Colonic mucosa (tissue), 4 donors: ENCODE results near the gene GAD1. TPM values are rescaled to one million over a fixed set of nuclear protein-coding genes. Genes with fewer than 3 reads are reported as not detected.
A peak's percentile ranks its signal among the peaks of the same experiment; 100 is the strongest.

Source experiments
- DNase-seq: peaks from one replicate; pipeline ENCODE4 v3.0.0-alpha.2; 2020
- H3K27ac ChIP-seq: fragments of 200-600 bp; one replicate; pipeline ENCODE4 v1.8.0; 2021
- H3K27me3 ChIP-seq: fragments of 200-600 bp; one replicate; pipeline ENCODE4 v1.8.0; 2021
- H3K36me3 ChIP-seq: fragments of 200-600 bp; one replicate; pipeline ENCODE4 v1.8.0; 2021
- H3K4me1 ChIP-seq: fragments of 200-600 bp; one replicate; pipeline ENCODE4 v1.8.0; 2021; ENCODE audit warnings: mild to moderate bottlenecking
- H3K4me3 ChIP-seq: fragments of 200-600 bp; one replicate; pipeline ENCODE4 v1.8.0; 2021
- H3K9ac ChIP-seq, 2 donors: one replicate each; pipeline ENCODE4 v1.7.0; 2013; ENCODE audit warnings: control low read depth in 2 of 2, low read depth in 2 of 2, low read length in 2 of 2
- H3K9me3 ChIP-seq: fragments of 200-600 bp; one replicate; pipeline ENCODE4 v1.8.0; 2021
- CTCF ChIP-seq: fragments of 200-600 bp; IDR thresholded peaks from one replicate; pipeline ENCODE4 v1.8.0; 2022; ENCODE audit warnings: antibody characterized with exemption, mild to moderate bottlenecking
- intact Hi-C: fragments of 100-400 bp; cut with DNase I; formaldehyde crosslinking; loops from one replicate; pipeline ENCODE4 v1.14.1; 2022
- total RNA-seq, 2 donors: library from RNA; stranded (reverse); fragmentation: NEBNext Ultra II Directional in 1 of 2; extraction: Animal tissue kit (Norgen Biotek cat#: 25700) in 1 of 2; gene quantifications; one replicate each; pipeline ENCODE4 v1.2.1, GENCODE V29; 2021
- donor health status: healthy.
- donor health status: DM: no; HTN: no; CAD: no.
- donor health status: DM: no; HTN: no; CAD: no.

GAD1 gene
- total RNA-seq: under 1 TPM in 1 of 2 donors, not detected in 1; 0.10 TPM

DNA sequence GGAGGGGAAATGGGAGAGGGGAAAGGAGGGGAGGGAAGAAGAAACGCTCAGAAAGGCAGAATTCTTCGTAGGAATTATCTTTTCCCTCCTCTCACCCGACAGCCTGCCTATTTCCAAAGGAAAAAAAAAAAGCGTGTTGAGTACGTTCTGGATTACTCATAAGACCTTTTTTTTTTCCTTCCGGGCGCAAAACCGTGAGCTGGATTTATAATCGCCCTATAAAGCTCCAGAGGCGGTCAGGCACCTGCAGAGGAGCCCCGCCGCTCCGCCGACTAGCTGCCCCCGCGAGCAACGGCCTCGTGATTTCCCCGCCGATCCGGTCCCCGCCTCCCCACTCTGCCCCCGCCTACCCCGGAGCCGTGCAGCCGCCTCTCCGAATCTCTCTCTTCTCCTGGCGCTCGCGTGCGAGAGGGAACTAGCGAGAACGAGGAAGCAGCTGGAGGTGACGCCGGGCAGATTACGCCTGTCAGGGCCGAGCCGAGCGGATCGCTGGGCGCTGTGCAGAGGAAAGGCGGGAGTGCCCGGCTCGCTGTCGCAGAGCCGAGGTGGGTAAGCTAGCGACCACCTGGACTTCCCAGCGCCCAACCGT is at the start of gene GAD1:
TSS of gene GAD1 (plus strand) at position 384 of the 589 bp plus-strand sequence. CDS start 1,705 bp downstream, outside the sequence.
- Histone ChIP-seq H3K4me3 (peak within 1 kb of the TSS; percentile 32), H3K27ac (no peak within 1 kb of the TSS), H3K36me3 (no peaks in the 10 kb centered on the region), H3K4me1 (peaks cover 17% of the 10 kb centered on the region), H3K27me3 (peaks cover 83% of the 10 kb centered on the region), H3K9ac (no peak within 1 kb of the TSS), H3K9me3 (no peaks in the 10 kb centered on the region)
- DNase-seq: peak; percentile 82
- no peak for TF ChIP-seq CTCF
- intact Hi-C loops: loop anchor here (5.0 to 10.0 kb wide), 2 partner anchors 332 to 579 kb away; no protein-coding TSS in a partner anchor

- peak within 1 kb of the TSS; percentile 60 for H3K4me3 ChIP-seq
- no peaks in the 10 kb centered on the region for H3K4me1 ChIP-seq
- intact Hi-C loops: loop anchor here (5.0 kb wide), 1 partner anchor 58 kb away; no protein-coding TSS in a partner anchor
- H3K9ac ChIP-seq: peak within 1 kb of the TSS; percentile 51 to 72
- no peaks in the 10 kb centered on the region for H3K9me3 ChIP-seq
- no peak for TF ChIP-seq CTCF
- peak within 1 kb of the TSS; percentile 48 for H3K27ac ChIP-seq
- H3K36me3 ChIP-seq: no peaks in the 10 kb centered on the region
- peak; percentile 50 for DNase-seq
- no peaks in the 10 kb centered on the region for H3K27me3 ChIP-seq
Measured at GRCh38 chr2:170770008-170770605, 46.6 kb upstream of the GAD1 start, which contains the start of gene ERICH2. Gene ERICH2, plus strand, starts transcription at chr2:170770378. Its CDS starts 304 bp downstream, at chr2:170770682.

DNA sequence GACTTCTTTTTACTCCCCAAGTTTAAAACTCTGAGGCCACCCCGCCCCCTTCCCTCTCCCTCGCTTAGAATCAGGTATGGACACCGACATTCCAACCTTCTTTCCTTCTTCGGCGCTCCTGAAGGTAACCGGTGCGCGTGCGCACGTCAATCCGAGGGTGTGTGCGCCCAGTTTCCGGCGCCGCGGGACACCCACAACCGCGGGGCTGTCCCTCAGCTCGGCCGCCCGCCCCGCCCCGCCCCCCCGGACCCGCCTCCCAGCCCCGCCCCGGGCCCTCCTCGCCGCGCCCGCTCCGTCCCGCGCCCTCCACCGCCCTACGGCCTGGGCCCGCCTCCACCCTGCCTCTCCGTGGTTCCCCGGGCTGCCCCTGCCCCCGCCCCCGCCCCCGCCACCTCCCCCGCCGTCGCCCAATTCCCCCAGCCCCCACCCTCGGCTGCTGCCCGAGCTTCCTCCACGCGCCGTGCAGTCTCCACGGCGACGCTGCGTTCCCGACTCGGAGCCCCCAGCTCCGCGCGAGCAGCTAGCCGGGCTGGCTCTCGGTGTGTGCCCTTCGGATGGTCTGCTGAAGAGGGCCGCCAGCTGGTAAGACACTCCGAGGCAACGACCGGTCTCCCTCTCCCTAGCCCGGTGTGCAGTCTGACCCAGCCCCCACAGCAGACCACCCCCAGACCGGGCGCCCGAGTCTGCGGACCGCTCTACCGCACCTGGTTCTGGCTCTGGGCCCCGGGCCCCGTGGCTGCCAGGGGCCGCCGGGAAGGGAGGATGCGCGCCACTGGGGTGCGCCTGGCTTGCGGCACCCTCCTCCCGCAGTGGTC is 45.9 kb upstream of the GAD1 start:
- H3K9ac ChIP-seq: peak overlapping the region; percentile 51 to 72
- no peaks in the 10 kb centered on the region for H3K9me3 ChIP-seq
- peak overlapping the region; percentile 60 for H3K4me3 ChIP-seq
- no peaks in the 10 kb centered on the region for H3K27me3 ChIP-seq
- DNase-seq: peak; percentile 82
- no peak for TF ChIP-seq CTCF
- intact Hi-C loops: loop anchor here (5.0 kb wide), 1 partner anchor 59 kb away; no protein-coding TSS in a partner anchor
- H3K4me1 ChIP-seq: no peaks in the 10 kb centered on the region
- no peaks in the 10 kb centered on the region for H3K36me3 ChIP-seq
- H3K27ac ChIP-seq: peak overlapping the region; percentile 48

- Histone ChIP-seq H3K9ac (peak overlapping the region in 1 of 2 donors; percentile 60), H3K27ac (no peak overlapping the region), H3K4me3 (peak overlapping the region; percentile 60), H3K27me3 (no peaks in the 10 kb centered on the region), H3K9me3 (no peaks in the 10 kb centered on the region), H3K36me3 (no peaks in the 10 kb centered on the region), H3K4me1 (no peaks in the 10 kb centered on the region)
- DNase-seq: no peak
- TF ChIP-seq CTCF: no peak
- intact Hi-C loops: loop anchor here (5.0 kb wide), 1 partner anchor 59 kb away; no protein-coding TSS in a partner anchor
Measured at GRCh38 chr2:170771421-170771937, 45.2 kb upstream of the GAD1 start.

GRCh38 chr2:170772295-170772694 is 44.4 kb upstream of the GAD1 start:
- DNase-seq: no peak
- Histone ChIP-seq H3K4me1 (no peaks in the 10 kb centered on the region), H3K27ac (no peak overlapping the region), H3K9ac (no peak overlapping the region), H3K4me3 (no peak overlapping the region), H3K36me3 (no peaks in the 10 kb centered on the region), H3K9me3 (no peaks in the 10 kb centered on the region), H3K27me3 (no peaks in the 10 kb centered on the region)
- intact Hi-C loops: loop anchor here (5.0 kb wide), 1 partner anchor 60 kb away; no protein-coding TSS in a partner anchor
- TF ChIP-seq CTCF: no peak
